OCI-LY3 (cell line): ENCODE data around the gene LDB2.

ENCODE experiments used
- H2AFZ ChIP-seq: fragments of 200-600, 300-600 bp; shearing (Covaris generic); 2 replicates; pipeline ENCODE4 v1.6.0; 2014; ENCODE audit warnings: antibody characterized with exemption, low read depth, low read length
- H3K27ac ChIP-seq: fragments of 200-600, 300-600 bp; sonication (generic); 2 replicates; pipeline ENCODE4 v1.5.1; 2014; ENCODE audit warnings: mild to moderate bottlenecking, low read length, moderate library complexity, mixed read lengths
- H3K27me3 ChIP-seq: fragments of 200-600, 300-600 bp; sonication (generic); 2 replicates; pipeline ENCODE4 v1.6.1; 2014; ENCODE audit warnings: low read depth, low read length, mixed read lengths
- H3K36me3 ChIP-seq: fragments of 200-600, 300-600 bp; sonication (generic); replicated peaks from 2 replicates; pipeline ENCODE3; 2014; ENCODE audit warnings: low read depth, low read length, mixed read lengths
- H3K4me1 ChIP-seq: fragments of 300-600, 200-600 bp; sonication (generic); 2 replicates; pipeline ENCODE4 v1.6.1; 2014; ENCODE audit warnings: low read length, mixed read lengths
- H3K4me2 ChIP-seq: fragments of 200-600, 300-600 bp; sonication (generic); 2 replicates; pipeline ENCODE4 v1.6.1; 2014; ENCODE audit warnings: low read length, mixed read lengths
- H3K4me3 ChIP-seq: fragments of 300-600, 200-600 bp; sonication (generic); 2 replicates; pipeline ENCODE4 v1.5.1; 2014; ENCODE audit warnings: antibody characterized with exemption, mild to moderate bottlenecking, low read length, moderate library complexity
- H3K79me2 ChIP-seq: fragments of 300-600, 200-600 bp; shearing (Covaris generic); 2 replicates; pipeline ENCODE4 v1.6.1; 2014; ENCODE audit warnings: mild to moderate bottlenecking, low read length, mixed read lengths
- H3K9ac ChIP-seq: fragments of 300-600, 200-600 bp; shearing (Covaris generic); 2 replicates; pipeline ENCODE4 v1.6.0; 2014; ENCODE audit warnings: mild to moderate bottlenecking, low read length, moderate library complexity
- H3K9me3 ChIP-seq: fragments of 200-600, 300-600 bp; shearing (Covaris generic); 2 replicates; pipeline ENCODE4 v1.6.1; 2014; ENCODE audit warnings: low read length, mixed read lengths; ENCODE audit not compliant: insufficient read depth
- H4K20me1 ChIP-seq: fragments of 200-600, 300-600 bp; sonication (generic); 2 replicates; pipeline ENCODE4 v1.6.1; 2016; ENCODE audit warnings: low read length, mixed read lengths; ENCODE audit not compliant: insufficient read depth
- EZH2phosphoT487 ChIP-seq: fragments of 200-600 bp; shearing (Covaris generic); IDR thresholded peaks from 2 replicates; pipeline ENCODE4 v1.6.1; 2018; ENCODE audit warnings: antibody characterized with exemption, mixed run types, low read depth
- TF ChIP-seq, protein P1 (sequence below): fragments of 200-600, 300-600 bp; sonication (generic); IDR thresholded peaks from 2 replicates; pipeline ENCODE4 v1.5.1; 2014; ENCODE audit warnings: antibody characterized with exemption, low read length, low read depth

LDB2 gene

DNA sequence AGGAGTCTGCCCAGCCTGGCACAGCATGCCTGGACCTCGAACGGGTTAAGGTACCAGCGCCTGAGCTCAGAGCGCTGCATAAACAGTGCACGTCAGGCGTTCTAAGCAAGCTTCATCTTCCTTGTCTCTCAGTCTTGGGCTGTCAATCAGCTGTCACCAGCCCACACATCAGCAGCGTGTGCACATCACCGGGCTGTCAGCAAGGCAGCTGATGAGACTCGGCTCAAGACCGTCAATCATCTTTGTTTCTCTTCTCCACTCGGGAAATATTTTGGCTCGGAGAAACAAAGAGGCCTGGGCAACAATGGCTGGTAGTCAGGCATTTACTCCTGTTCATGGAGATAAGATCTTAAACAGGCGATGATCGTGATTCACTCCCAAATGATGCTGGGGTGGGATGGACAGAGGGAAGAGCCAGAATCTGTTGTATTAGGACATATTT is 141.3 kb downstream of the LDB2 start:
- no peak overlapping the region for H3K4me2 ChIP-seq
- no peak overlapping the region for H3K9ac ChIP-seq
- no peak overlapping the region for H2AFZ ChIP-seq

GRCh38 chr4:16754104-16754503 is 144.3 kb downstream of the LDB2 start:
- Histone ChIP-seq H3K9ac (no peak overlapping the region), H3K36me3 (no peaks in the 10 kb centered on the region), H3K9me3 (no peaks in the 10 kb centered on the region), H3K4me3 (no peak overlapping the region), H3K27me3 (no peaks in the 10 kb centered on the region), H3K79me2 (no peaks in the 10 kb centered on the region), H3K27ac (no peak overlapping the region), H3K4me2 (no peak overlapping the region), H4K20me1 (no peaks in the 10 kb centered on the region), H2AFZ (no peak overlapping the region), H3K4me1 (peaks cover 3% of the 10 kb centered on the region; the same call in 1 of the 2 replicates)
- TF ChIP-seq, protein P1, sequence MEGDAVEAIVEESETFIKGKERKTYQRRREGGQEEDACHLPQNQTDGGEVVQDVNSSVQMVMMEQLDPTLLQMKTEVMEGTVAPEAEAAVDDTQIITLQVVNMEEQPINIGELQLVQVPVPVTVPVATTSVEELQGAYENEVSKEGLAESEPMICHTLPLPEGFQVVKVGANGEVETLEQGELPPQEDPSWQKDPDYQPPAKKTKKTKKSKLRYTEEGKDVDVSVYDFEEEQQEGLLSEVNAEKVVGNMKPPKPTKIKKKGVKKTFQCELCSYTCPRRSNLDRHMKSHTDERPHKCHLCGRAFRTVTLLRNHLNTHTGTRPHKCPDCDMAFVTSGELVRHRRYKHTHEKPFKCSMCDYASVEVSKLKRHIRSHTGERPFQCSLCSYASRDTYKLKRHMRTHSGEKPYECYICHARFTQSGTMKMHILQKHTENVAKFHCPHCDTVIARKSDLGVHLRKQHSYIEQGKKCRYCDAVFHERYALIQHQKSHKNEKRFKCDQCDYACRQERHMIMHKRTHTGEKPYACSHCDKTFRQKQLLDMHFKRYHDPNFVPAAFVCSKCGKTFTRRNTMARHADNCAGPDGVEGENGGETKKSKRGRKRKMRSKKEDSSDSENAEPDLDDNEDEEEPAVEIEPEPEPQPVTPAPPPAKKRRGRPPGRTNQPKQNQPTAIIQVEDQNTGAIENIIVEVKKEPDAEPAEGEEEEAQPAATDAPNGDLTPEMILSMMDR = no peak
- no peak for TF ChIP-seq EZH2phosphoT487

More for the DNA sequence above, 141.3 kb downstream of the LDB2 start:
- Histone ChIP-seq H3K79me2 (no peaks in the 10 kb centered on the region), H3K27me3 (no peaks in the 10 kb centered on the region), H3K4me1 (peaks cover 6% of the 10 kb centered on the region; the same call in 1 of the 2 replicates), H3K9me3 (no peaks in the 10 kb centered on the region), H3K27ac (no peak overlapping the region), H4K20me1 (no peaks in the 10 kb centered on the region), H3K36me3 (no peaks in the 10 kb centered on the region), H3K4me3 (no peak overlapping the region)
- TF ChIP-seq, protein P1 = no peak
- TF ChIP-seq EZH2phosphoT487 = no peak

- H3K9me3 ChIP-seq = no peaks in the 10 kb centered on the region
- no peak for TF ChIP-seq EZH2phosphoT487
- TF ChIP-seq, protein P1 = peak; percentile 36
- no peaks in the 10 kb centered on the region for H3K27me3 ChIP-seq
Measured at GRCh38 chr4:16752150-16752549, 146.3 kb downstream of the LDB2 start.

GRCh38 chr4:16750882-16751642 is 147.4 kb downstream of the LDB2 start:
- Histone ChIP-seq H3K36me3 (no peaks in the 10 kb centered on the region), H3K79me2 (no peaks in the 10 kb centered on the region), H3K4me3 (no peak overlapping the region), H3K4me2 (no peak overlapping the region), H3K27ac (no peak overlapping the region), H3K4me1 (no peaks in the 10 kb centered on the region), H4K20me1 (no peaks in the 10 kb centered on the region), H3K9me3 (no peaks in the 10 kb centered on the region), H3K27me3 (no peaks in the 10 kb centered on the region), H2AFZ (no peak overlapping the region), H3K9ac (no peak overlapping the region)
- TF ChIP-seq EZH2phosphoT487 = no peak
- TF ChIP-seq, protein P1 = no peak

More at GRCh38 chr4:16752150-16752549, 146.3 kb downstream of the LDB2 start:
- H3K4me3 ChIP-seq = no peak overlapping the region
- H3K9ac ChIP-seq = no peak overlapping the region
- H3K79me2 ChIP-seq = no peaks in the 10 kb centered on the region
- H4K20me1 ChIP-seq = no peaks in the 10 kb centered on the region
- no peak overlapping the region for H3K4me2 ChIP-seq
- H3K4me1 ChIP-seq = no peaks in the 10 kb centered on the region
- no peaks in the 10 kb centered on the region for H3K36me3 ChIP-seq
- no peak overlapping the region for H3K27ac ChIP-seq
- H2AFZ ChIP-seq = no peak overlapping the region
